Smooth muscle cell (in vitro differentiated cells): ENCODE data around the gene ZNF263. TPM values are rescaled to one million over a fixed set of nuclear protein-coding genes. Genes with fewer than 3 reads are reported as not detected.
A peak's percentile ranks its signal among the peaks of the same experiment; 100 is the strongest.

Experiments used
- DNase-seq: peaks from one replicate; lab custom pipeline; 2025; ENCODE audit not compliant: unreplicated experiment; lab: John Stamatoyannopoulos, UW
- H2AFZ ChIP-seq: fragments of 200-600 bp; sonication (generic); 2 replicates; pipeline ENCODE4 v1.6.0; 2016; ENCODE audit warnings: antibody characterized with exemption, low read depth, mild to moderate bottlenecking
- H3F3A ChIP-seq: fragments of 200-600 bp; sonication (generic); 2 replicates; pipeline ENCODE4 v1.6.0; 2017; ENCODE audit warnings: antibody characterized with exemption, low read depth
- H3K27ac ChIP-seq: fragments of 200-600 bp; sonication (generic); 2 replicates; pipeline ENCODE4 v1.5.1; 2016; ENCODE audit warnings: low read depth, mild to moderate bottlenecking
- H3K27me3 ChIP-seq: fragments of 200-600 bp; sonication (generic); 2 replicates; pipeline ENCODE4 v1.6.1; 2016; ENCODE audit warnings: low read depth, mild to moderate bottlenecking
- H3K36me3 ChIP-seq: fragments of 200-600 bp; sonication (generic); 2 replicates; pipeline ENCODE4 v1.5.1; 2016; ENCODE audit warnings: low read depth
- H3K4me1 ChIP-seq: fragments of 200-600 bp; sonication (generic); 2 replicates; pipeline ENCODE4 v1.5.1; 2016; ENCODE audit warnings: low read depth
- H3K4me2 ChIP-seq: fragments of 200-600 bp; sonication (generic); 2 replicates; pipeline ENCODE4 v1.6.0; 2016; ENCODE audit warnings: mild to moderate bottlenecking
- H3K4me3 ChIP-seq: fragments of 200-600 bp; sonication (generic); 2 replicates; pipeline ENCODE4 v1.5.1; 2016; ENCODE audit warnings: mild to moderate bottlenecking
- H3K79me2 ChIP-seq: fragments of 200-600 bp; sonication (generic); 2 replicates; pipeline ENCODE4 v1.6.0; 2016; ENCODE audit warnings: low read depth, mild to moderate bottlenecking
- H3K9ac ChIP-seq: fragments of 200-600 bp; sonication (generic); 2 replicates; pipeline ENCODE4 v1.6.0; 2016; ENCODE audit warnings: low read depth
- H3K9me3 ChIP-seq: fragments of 200-600 bp; sonication (generic); replicated peaks from 2 replicates; pipeline ENCODE4 v1.5.1; 2016; ENCODE audit warnings: low read depth
- H4K20me1 ChIP-seq: fragments of 200-600 bp; sonication (generic); 2 replicates; pipeline ENCODE4 v1.6.0; 2016; ENCODE audit warnings: low read depth
- WGBS: methylation state at CpG from one replicate; pipeline ENCODE4 v1.1.7; 2016; ENCODE audit warnings: low lambda C conversion rate; 5-methylcytosine and 5-hydroxymethylcytosine counted together
- polyA plus RNA-seq: library from polyadenylated mRNA; unstranded; fragments of >200 nt; fragmentation: Nextera tagmentation; extraction: Ambion mirVana; gene quantifications from 2 replicates; pipeline ENCODE4 v1.2.1, GENCODE V29; 2016
- total RNA-seq: library from RNA; depleted of rRNA; stranded (reverse); fragments of >200 nt; gene quantifications from 2 replicates; pipeline ENCODE4 v1.2.3, GENCODE V29; 2014
- TF ChIP-seq, protein P1 (sequence below): fragments of 200-600 bp; sonication (generic); IDR thresholded peaks from 2 replicates; pipeline ENCODE4 v1.5.1; 2017; ENCODE audit warnings: borderline replicate concordance, mild to moderate bottlenecking, antibody characterized with exemption; ENCODE audit not compliant: insufficient read depth, poor library complexity, severe bottlenecking

ZNF263 gene
- total and polyA plus RNA-seq, 2 experiments from 2014 or later: 17.6 to 29.0 TPM

DNA sequence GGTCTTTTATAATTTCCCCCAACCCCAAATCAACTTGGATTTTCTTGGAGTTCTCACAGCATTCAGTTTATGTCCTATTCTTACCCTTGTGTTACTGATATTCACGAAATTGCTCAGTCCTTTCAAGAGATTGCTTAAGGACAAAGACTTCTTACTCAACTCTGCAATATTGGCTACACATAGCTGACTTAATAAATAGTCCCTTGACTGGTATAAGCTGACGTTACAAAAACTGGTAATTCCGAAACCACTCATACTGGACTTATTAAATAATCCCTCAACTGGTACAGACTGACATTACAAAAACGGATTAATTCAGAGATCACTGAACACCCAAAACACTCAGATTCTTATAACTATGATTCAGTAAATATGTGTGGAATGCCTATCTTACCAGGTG is 21.1 kb downstream of the ZNF263 start:
- Histone ChIP-seq H3K9me3 (peaks cover 39% of the 10 kb centered on the region), H3K27ac (peak overlapping the region; percentile 90), H3K36me3 (peaks cover 50% of the 10 kb centered on the region), H3K27me3 (no peaks in the 10 kb centered on the region), H3K79me2 (peaks cover 8% of the 10 kb centered on the region), H3K4me1 (peaks cover 11% of the 10 kb centered on the region), H3K9ac (no peak overlapping the region), H3K4me3 (peak overlapping the region; percentile 77), H4K20me1 (no peaks in the 10 kb centered on the region), H3K4me2 (peak overlapping the region; percentile 94), H3F3A (peaks cover 4% of the 10 kb centered on the region), H2AFZ (peak overlapping the region; percentile 88)
- DNase-seq: no peak
- 73% methylated on average over 4 of the region's 4 CpGs for WGBS
- TF ChIP-seq, protein P1, sequence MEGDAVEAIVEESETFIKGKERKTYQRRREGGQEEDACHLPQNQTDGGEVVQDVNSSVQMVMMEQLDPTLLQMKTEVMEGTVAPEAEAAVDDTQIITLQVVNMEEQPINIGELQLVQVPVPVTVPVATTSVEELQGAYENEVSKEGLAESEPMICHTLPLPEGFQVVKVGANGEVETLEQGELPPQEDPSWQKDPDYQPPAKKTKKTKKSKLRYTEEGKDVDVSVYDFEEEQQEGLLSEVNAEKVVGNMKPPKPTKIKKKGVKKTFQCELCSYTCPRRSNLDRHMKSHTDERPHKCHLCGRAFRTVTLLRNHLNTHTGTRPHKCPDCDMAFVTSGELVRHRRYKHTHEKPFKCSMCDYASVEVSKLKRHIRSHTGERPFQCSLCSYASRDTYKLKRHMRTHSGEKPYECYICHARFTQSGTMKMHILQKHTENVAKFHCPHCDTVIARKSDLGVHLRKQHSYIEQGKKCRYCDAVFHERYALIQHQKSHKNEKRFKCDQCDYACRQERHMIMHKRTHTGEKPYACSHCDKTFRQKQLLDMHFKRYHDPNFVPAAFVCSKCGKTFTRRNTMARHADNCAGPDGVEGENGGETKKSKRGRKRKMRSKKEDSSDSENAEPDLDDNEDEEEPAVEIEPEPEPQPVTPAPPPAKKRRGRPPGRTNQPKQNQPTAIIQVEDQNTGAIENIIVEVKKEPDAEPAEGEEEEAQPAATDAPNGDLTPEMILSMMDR: no peak

DNA sequence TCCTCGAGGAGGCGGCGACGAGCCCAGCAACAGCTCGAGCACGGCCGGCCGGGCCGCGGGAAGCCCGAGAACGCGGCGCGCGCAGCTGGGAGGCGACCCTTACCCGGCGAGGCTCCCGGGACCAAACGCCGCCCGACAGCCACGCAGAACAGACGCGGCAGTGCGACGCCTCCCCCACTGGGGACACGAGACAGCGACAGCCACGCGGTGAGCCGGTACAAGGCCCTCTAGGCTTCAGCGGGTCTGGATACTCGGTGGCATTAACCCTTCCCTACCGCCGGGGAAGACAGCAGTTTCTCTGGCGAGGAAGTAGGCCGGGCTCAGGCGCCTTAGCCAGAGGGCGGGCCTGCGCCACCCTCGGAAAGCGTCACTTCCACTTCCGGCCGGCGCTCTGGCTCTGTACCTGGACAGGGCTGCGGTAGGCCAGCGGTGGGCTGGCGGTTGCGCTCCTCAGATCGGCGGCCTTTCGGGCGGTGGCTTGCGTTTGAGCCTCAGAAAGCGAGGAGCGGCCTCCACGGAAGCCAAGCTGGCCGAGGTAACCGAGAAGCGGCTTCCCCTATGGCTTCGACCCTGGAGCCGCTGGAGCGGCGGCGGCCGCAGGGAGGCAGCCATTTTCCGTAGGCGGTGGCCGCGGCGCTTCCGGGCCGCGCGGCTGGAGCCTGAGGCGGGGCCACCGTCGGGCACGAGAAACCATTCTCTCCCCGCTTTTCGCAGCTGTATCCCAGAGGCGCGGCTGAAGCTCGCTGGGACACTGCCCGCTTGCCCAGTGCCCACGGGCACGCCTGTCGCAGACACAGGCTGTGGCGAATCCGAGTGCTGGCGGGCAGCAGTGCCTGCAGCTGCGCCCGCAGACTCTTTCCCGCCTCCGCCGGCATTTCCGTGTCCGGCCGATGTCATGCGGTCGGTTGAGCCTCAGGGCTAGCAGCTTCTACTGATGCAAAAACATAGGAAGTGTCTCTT is 22.1 kb downstream of the ZNF263 start, which contains the start of the genes TIGD7 and ZNF75A:
TSS of gene TIGD7 (minus strand) at position 322 of the 960 bp plus-strand sequence. CDS start 4,816 bp downstream, outside the sequence.
TSS of gene ZNF75A (plus strand) at position 389 of the 960 bp plus-strand sequence. CDS start 2,932 bp downstream, outside the sequence.
- Histone ChIP-seq H3K9me3 (peaks cover 34% of the 10 kb centered on the region), H3K9ac (peak within 1 kb of the TSS; percentile 82)
- 3% methylated on average over 99 of the region's 103 CpGs for WGBS

DNA sequence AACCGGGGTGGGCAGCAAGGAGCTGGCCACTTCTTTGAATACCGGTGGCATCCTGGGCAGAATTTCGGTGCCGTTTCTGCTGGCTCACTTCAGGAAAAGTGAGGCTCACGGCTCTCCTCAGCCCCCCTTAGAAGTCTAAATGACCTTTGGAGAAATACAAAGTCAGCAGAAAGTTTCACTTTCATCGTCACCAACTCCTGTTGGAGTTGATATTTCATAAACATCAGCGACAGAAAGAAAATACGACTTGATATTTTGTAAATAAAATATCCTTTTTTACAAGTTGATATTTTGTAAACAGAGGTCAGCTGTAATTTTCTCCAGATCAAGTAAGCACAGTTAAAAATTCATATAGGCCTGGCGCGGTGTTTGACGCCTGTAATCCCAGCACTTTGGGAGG is 22.8 kb downstream of the ZNF263 start:
- no peaks in the 10 kb centered on the region for H3K27me3 ChIP-seq
- no peaks in the 10 kb centered on the region for H4K20me1 ChIP-seq
- TF ChIP-seq, protein P1: no peak
- no peak overlapping the region for H3K9ac ChIP-seq
- H2AFZ ChIP-seq: no peak overlapping the region
- H3F3A ChIP-seq: peaks cover 4% of the 10 kb centered on the region
- peak overlapping the region; percentile 77 for H3K4me3 ChIP-seq
- WGBS: 86% methylated on average over 11 of the region's 11 CpGs
- H3K4me2 ChIP-seq: peak overlapping the region; percentile 94
- H3K79me2 ChIP-seq: peaks cover 8% of the 10 kb centered on the region
- H3K4me1 ChIP-seq: peaks cover 11% of the 10 kb centered on the region
- DNase-seq: no peak
- H3K27ac ChIP-seq: peak overlapping the region; percentile 90
- H3K9me3 ChIP-seq: peaks cover 27% of the 10 kb centered on the region
- H3K36me3 ChIP-seq: peaks cover 39% of the 10 kb centered on the region

More for the DNA sequence above, 22.1 kb downstream of the ZNF263 start, which contains the start of the genes TIGD7 and ZNF75A:
- peak within 1 kb of the TSS; percentile 94 for H3K4me2 ChIP-seq
- peaks cover 11% of the 10 kb centered on the region for H3K4me1 ChIP-seq
- peak within 1 kb of the TSS; percentile 90 for H3K27ac ChIP-seq
- no peaks in the 10 kb centered on the region for H3K27me3 ChIP-seq
- no peaks in the 10 kb centered on the region for H4K20me1 ChIP-seq
- DNase-seq: peak; percentile 27
- H3K79me2 ChIP-seq: peaks cover 8% of the 10 kb centered on the region
- peaks cover 4% of the 10 kb centered on the region for H3F3A ChIP-seq
- peak within 1 kb of the TSS; percentile 77 for H3K4me3 ChIP-seq
- H2AFZ ChIP-seq: peak within 1 kb of the TSS; percentile 88
- peaks cover 43% of the 10 kb centered on the region for H3K36me3 ChIP-seq
- TF ChIP-seq, protein P1: no peak
